Body of pancreas (tissue), 4 donors: Measurements from ENCODE around the gene CDHR1.

Source experiments
- POLR2A ChIP-seq, 3 donors: fragments of 450-650 bp; IDR thresholded peaks; one replicate each; pipeline ENCODE4 v1.6.1; 2016; ENCODE audit warnings: antibody characterized with exemption in 3 of 3, mild to moderate bottlenecking in 2 of 3
- TF ChIP-seq, protein P1 (sequence below), 7 experiments: fragments of 450-650 bp in 4 of 7; fragments of 200-600 bp in 3 of 7; sonication (generic) in 3 of 7; IDR thresholded peaks; one replicate each; pipeline ENCODE4 v1.5.1; 2016 to 2019; ENCODE audit warnings: antibody characterized with exemption in 7 of 7

DNA sequence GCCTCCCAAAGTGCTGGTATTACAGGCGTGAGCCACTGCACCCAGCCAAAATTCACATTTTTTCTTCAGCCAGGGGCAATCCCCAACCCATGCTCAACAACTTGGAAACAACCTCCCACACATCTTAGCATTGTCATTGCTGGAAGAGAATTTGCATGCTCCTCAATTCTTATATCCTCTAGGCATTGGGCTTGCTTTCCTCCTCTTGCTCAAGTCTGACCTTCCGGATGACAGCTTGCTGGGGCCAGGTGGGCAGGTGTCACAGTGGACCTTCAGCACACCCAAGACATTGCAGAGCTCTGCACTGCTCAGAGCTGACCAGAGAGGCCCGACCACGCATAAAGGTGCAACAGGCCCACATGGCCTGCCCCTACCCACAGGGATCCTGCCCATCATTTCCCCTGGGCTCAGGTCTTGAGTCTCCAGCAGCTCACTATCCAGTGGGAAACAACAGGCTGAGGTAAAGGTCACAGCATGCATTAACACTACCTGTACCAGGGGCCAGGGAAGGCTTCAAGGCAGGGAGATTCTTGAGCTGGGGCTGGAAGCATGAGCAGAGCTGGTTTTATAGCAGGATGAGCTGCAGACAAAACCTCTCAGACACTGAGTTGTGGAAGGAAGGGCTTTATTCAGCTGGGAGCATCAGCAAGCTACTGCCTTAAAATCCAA lies 27.6 kb upstream of the CDHR1 start:
- TF ChIP-seq, protein P1, sequence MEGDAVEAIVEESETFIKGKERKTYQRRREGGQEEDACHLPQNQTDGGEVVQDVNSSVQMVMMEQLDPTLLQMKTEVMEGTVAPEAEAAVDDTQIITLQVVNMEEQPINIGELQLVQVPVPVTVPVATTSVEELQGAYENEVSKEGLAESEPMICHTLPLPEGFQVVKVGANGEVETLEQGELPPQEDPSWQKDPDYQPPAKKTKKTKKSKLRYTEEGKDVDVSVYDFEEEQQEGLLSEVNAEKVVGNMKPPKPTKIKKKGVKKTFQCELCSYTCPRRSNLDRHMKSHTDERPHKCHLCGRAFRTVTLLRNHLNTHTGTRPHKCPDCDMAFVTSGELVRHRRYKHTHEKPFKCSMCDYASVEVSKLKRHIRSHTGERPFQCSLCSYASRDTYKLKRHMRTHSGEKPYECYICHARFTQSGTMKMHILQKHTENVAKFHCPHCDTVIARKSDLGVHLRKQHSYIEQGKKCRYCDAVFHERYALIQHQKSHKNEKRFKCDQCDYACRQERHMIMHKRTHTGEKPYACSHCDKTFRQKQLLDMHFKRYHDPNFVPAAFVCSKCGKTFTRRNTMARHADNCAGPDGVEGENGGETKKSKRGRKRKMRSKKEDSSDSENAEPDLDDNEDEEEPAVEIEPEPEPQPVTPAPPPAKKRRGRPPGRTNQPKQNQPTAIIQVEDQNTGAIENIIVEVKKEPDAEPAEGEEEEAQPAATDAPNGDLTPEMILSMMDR (IDR thresholded peaks at IDR 0.05): no peak
- TF ChIP-seq POLR2A (IDR thresholded peaks at IDR 0.05): no peak
